ENCODE data around the gene RFLNA.

RFLNA gene

GRCh38 chr12:124338876-124339603, 44.1 kb downstream of the RFLNA start:
- no peak for DNase-seq

- DNase-seq: no peak
These were observed 45.4 kb downstream of the RFLNA start for GRCh38 chr12:124340080-124340900.

- no peak for DNase-seq
These were observed 46.8 kb downstream of the RFLNA start for GRCh38 chr12:124341645-124342069.

- DNase-seq: no peak
These were observed 49.1 kb downstream of the RFLNA start for GRCh38 chr12:124344022-124344421.

- no peak for DNase-seq
These were observed 49.6 kb downstream of the RFLNA start for GRCh38 chr12:124344526-124344925.

GRCh38 chr12:124345795-124346194, 50.9 kb downstream of the RFLNA start:
- DNase-seq: no peak

- no peak for DNase-seq
These were observed 51.7 kb downstream of the RFLNA start for GRCh38 chr12:124346425-124347168.

GRCh38 chr12:124347335-124347734, 52.4 kb downstream of the RFLNA start:
- DNase-seq: no peak

- DNase-seq: no peak
These were observed 53.1 kb downstream of the RFLNA start for GRCh38 chr12:124347805-124348658.

GRCh38 chr12:124348659-124349380, 53.9 kb downstream of the RFLNA start:
- no peak for DNase-seq

- DNase-seq: no peak
These were observed 55.6 kb downstream of the RFLNA start for GRCh38 chr12:124350491-124350890.

GRCh38 chr12:124351422-124351821, 56.5 kb downstream of the RFLNA start:
- no peak for DNase-seq

GRCh38 chr12:124352257-124352656, 57.4 kb downstream of the RFLNA start:
- DNase-seq: no peak

- DNase-seq: no peak
These were observed 57.9 kb downstream of the RFLNA start for GRCh38 chr12:124352839-124353238.

GRCh38 chr12:124354400-124354799, 59.5 kb downstream of the RFLNA start:
- DNase-seq: no peak

GRCh38 chr12:124356221-124356620, 61.3 kb downstream of the RFLNA start:
- DNase-seq: no peak

- no peak for DNase-seq
These were observed 62.7 kb downstream of the RFLNA start for GRCh38 chr12:124357616-124358015.

- DNase-seq: no peak
These were observed 63.7 kb downstream of the RFLNA start for GRCh38 chr12:124358572-124358971.

- no peak for DNase-seq
These were observed 65.0 kb downstream of the RFLNA start for GRCh38 chr12:124359671-124360581.

- no peak for DNase-seq
These were observed 66.4 kb downstream of the RFLNA start for GRCh38 chr12:124361074-124361970.

All from activated CD4-positive, alpha-beta T cell treated with anti-CD3 and anti-CD28 coated beads for 1 hour (primary cell).